ENCODE data around the gene SLC25A28.

Gene SLC25A28

GRCh38 chr10:99648717-99649116 lies 28.5 kb upstream of the SLC25A28 start:
- TF ChIP-seq GATA2 (IDR thresholded peaks at IDR 0.05; ENCODE audit: low read depth, low read length) = no peak
- no peak for TF ChIP-seq GATA3 (IDR thresholded peaks at IDR 0.05; ENCODE audit: low read depth, low read length)

- TF ChIP-seq GATA2 (IDR thresholded peaks at IDR 0.05; ENCODE audit: low read depth, low read length) = no peak
- TF ChIP-seq GATA3 (IDR thresholded peaks at IDR 0.05; ENCODE audit: low read depth, low read length) = no peak
Observed at GRCh38 chr10:99647601-99648151, 27.4 kb upstream of the SLC25A28 start.

- peak; percentile 94 for TF ChIP-seq GATA2 (IDR thresholded peaks at IDR 0.05; ENCODE audit: low read depth, low read length)
- TF ChIP-seq GATA3 (IDR thresholded peaks at IDR 0.05; ENCODE audit: low read depth, low read length) = peak; percentile 78
Observed at GRCh38 chr10:99633832-99634231, 13.6 kb upstream of the SLC25A28 start.

- no peak for TF ChIP-seq GATA2 (IDR thresholded peaks at IDR 0.05; ENCODE audit: low read depth, low read length)
- no peak for TF ChIP-seq GATA3 (IDR thresholded peaks at IDR 0.05; ENCODE audit: low read depth, low read length)
Observed at GRCh38 chr10:99631496-99631895, 11.3 kb upstream of the SLC25A28 start.

- TF ChIP-seq GATA3 (IDR thresholded peaks at IDR 0.05; ENCODE audit: low read depth, low read length) = no peak
- TF ChIP-seq GATA2 (IDR thresholded peaks at IDR 0.05; ENCODE audit: low read depth, low read length) = no peak
Observed at GRCh38 chr10:99630991-99631390, 10.8 kb upstream of the SLC25A28 start.

GRCh38 chr10:99630433-99630832 lies 10.2 kb upstream of the SLC25A28 start:
- TF ChIP-seq GATA2 (IDR thresholded peaks at IDR 0.05; ENCODE audit: low read depth, low read length) (no peak), GATA3 (IDR thresholded peaks at IDR 0.05; ENCODE audit: low read depth, low read length) (no peak)

GRCh38 chr10:99629625-99629978 lies 9.4 kb upstream of the SLC25A28 start:
- TF ChIP-seq GATA2 (IDR thresholded peaks at IDR 0.05; ENCODE audit: low read depth, low read length) (no peak), GATA3 (IDR thresholded peaks at IDR 0.05; ENCODE audit: low read depth, low read length) (no peak)

GRCh38 chr10:99628923-99629624 lies 8.8 kb upstream of the SLC25A28 start:
- TF ChIP-seq GATA3 (IDR thresholded peaks at IDR 0.05; ENCODE audit: low read depth, low read length) (no peak), GATA2 (IDR thresholded peaks at IDR 0.05; ENCODE audit: low read depth, low read length) (no peak)

- TF ChIP-seq GATA2 (IDR thresholded peaks at IDR 0.05; ENCODE audit: low read depth, low read length) = no peak
- TF ChIP-seq GATA3 (IDR thresholded peaks at IDR 0.05; ENCODE audit: low read depth, low read length) = no peak
Observed at GRCh38 chr10:99623919-99624318, 3.7 kb upstream of the SLC25A28 start.

- TF ChIP-seq GATA2 (IDR thresholded peaks at IDR 0.05; ENCODE audit: low read depth, low read length) = no peak
- no peak for TF ChIP-seq GATA3 (IDR thresholded peaks at IDR 0.05; ENCODE audit: low read depth, low read length)
Observed at GRCh38 chr10:99621454-99622251, 1.4 kb upstream of the SLC25A28 start.

GRCh38 chr10:99620711-99621453 lies 643 bp upstream of the SLC25A28 start:
- TF ChIP-seq GATA2 (IDR thresholded peaks at IDR 0.05; ENCODE audit: low read depth, low read length) = no peak
- TF ChIP-seq GATA3 (IDR thresholded peaks at IDR 0.05; ENCODE audit: low read depth, low read length) = no peak

GRCh38 chr10:99619090-99619800 lies 994 bp downstream of the SLC25A28 start:
- TF ChIP-seq GATA2 (IDR thresholded peaks at IDR 0.05; ENCODE audit: low read depth, low read length) (no peak), GATA3 (IDR thresholded peaks at IDR 0.05; ENCODE audit: low read depth, low read length) (no peak)

- TF ChIP-seq GATA3 (IDR thresholded peaks at IDR 0.05; ENCODE audit: low read depth, low read length) = no peak
- no peak for TF ChIP-seq GATA2 (IDR thresholded peaks at IDR 0.05; ENCODE audit: low read depth, low read length)
Observed at GRCh38 chr10:99617696-99618095, 2.5 kb downstream of the SLC25A28 start.
